ENCODE measurements around the gene CMSS1.

Gene CMSS1

GRCh38 chr3:100075196-100075595, 257.5 kb downstream of the CMSS1 start:
- TF ChIP-seq CTCF (IDR thresholded peaks at IDR 0.05; ENCODE audit: low read depth, low read length) = no peak
- no peak for DNase-seq (ENCODE audit: extremely low read depth, low read depth)

GRCh38 chr3:100075851-100076730, 258.4 kb downstream of the CMSS1 start:
- no peak for TF ChIP-seq CTCF (IDR thresholded peaks at IDR 0.05; ENCODE audit: low read depth, low read length)
- DNase-seq (ENCODE audit: extremely low read depth, low read depth) = no peak

GRCh38 chr3:100076731-100077529, 259.3 kb downstream of the CMSS1 start:
- no peak for TF ChIP-seq CTCF (IDR thresholded peaks at IDR 0.05; ENCODE audit: low read depth, low read length)
- DNase-seq (ENCODE audit: extremely low read depth, low read depth) = no peak

GRCh38 chr3:100079328-100079727, 261.7 kb downstream of the CMSS1 start:
- no peak for TF ChIP-seq CTCF (IDR thresholded peaks at IDR 0.05; ENCODE audit: low read depth, low read length)
- no peak for DNase-seq (ENCODE audit: extremely low read depth, low read depth)

GRCh38 chr3:100080573-100080972, 262.9 kb downstream of the CMSS1 start:
- TF ChIP-seq CTCF (IDR thresholded peaks at IDR 0.05; ENCODE audit: low read depth, low read length) = no peak
- DNase-seq (ENCODE audit: extremely low read depth, low read depth) = no peak

GRCh38 chr3:100081311-100081710, 263.6 kb downstream of the CMSS1 start:
- no peak for TF ChIP-seq CTCF (IDR thresholded peaks at IDR 0.05; ENCODE audit: low read depth, low read length)
- no peak for DNase-seq (ENCODE audit: extremely low read depth, low read depth)

All from AG09319 (cell line).